Fibroblast of lung (primary cell): Measurements from ENCODE around the gene EMC7. TPM values are rescaled to one million over a fixed set of nuclear protein-coding genes. Genes with fewer than 3 reads are reported as not detected.
A peak's percentile ranks its signal among the peaks of the same experiment; 100 is the strongest.
"Not testable (repeated sequence)": the region's sequence is repeated elsewhere in the genome, so short reads cannot be mapped to it uniquely, and the experiment has no call there.

ENCODE experiments used
- DNase-seq, 2 donors: peaks; one replicate each; pipeline versions ENCODE4 v3.0.0 to v3.0.0-alpha.2; 2010; ENCODE audit warnings: low read depth in 2 of 2
- H2AFZ ChIP-seq: 2 replicates; pipeline ENCODE4 v1.5.1; 2012; ENCODE audit warnings: low read length, control low read depth, inconsistent platforms
- H3K27ac ChIP-seq: 2 replicates; pipeline ENCODE4 v1.5.1; 2011; ENCODE audit warnings: low read length, control low read depth; ENCODE audit not compliant: insufficient read depth
- H3K27me3 ChIP-seq: 2 replicates; pipeline ENCODE4 v1.5.1; 2011; ENCODE audit warnings: mild to moderate bottlenecking, low read length; ENCODE audit not compliant: control insufficient read depth, insufficient read depth
- H3K36me3 ChIP-seq: 2 replicates; pipeline ENCODE4 v1.5.1; 2011; ENCODE audit warnings: low read length; ENCODE audit not compliant: control insufficient read depth, insufficient read depth
- H3K4me1 ChIP-seq: 2 replicates; pipeline ENCODE4 v1.5.1; 2011; ENCODE audit warnings: low read length; ENCODE audit not compliant: control insufficient read depth, insufficient read depth; ENCODE audit errors: extremely low read depth
- H3K4me2 ChIP-seq: 2 replicates; pipeline ENCODE4 v1.5.1; 2011; ENCODE audit warnings: low read length, control low read depth; ENCODE audit not compliant: insufficient read depth; ENCODE audit errors: extremely low read depth
- H3K4me3 ChIP-seq, 4 experiments: fragments of 200-600 bp in 1 of 4; sonication (generic) in 1 of 4; replicated peaks in 1 of 4; 2 replicates each; pipeline ENCODE4 v1.5.1; 2011 to 2016; ENCODE audit warnings: low read length in 4 of 4, low read depth in 3 of 4, mild to moderate bottlenecking in 3 of 4, control low read depth in 2 of 4, inconsistent platforms in 1 of 4, mixed read lengths in 1 of 4; ENCODE audit not compliant: insufficient read depth in 1 of 4; ENCODE audit errors: control extremely low read depth in 1 of 4
- H3K79me2 ChIP-seq: 2 replicates; pipeline ENCODE4 v1.5.1; 2012; ENCODE audit warnings: mild to moderate bottlenecking, low read length, inconsistent platforms; ENCODE audit not compliant: control insufficient read depth, insufficient read depth
- H3K9ac ChIP-seq: 2 replicates; pipeline ENCODE4 v1.5.1; 2011; ENCODE audit warnings: mild to moderate bottlenecking, low read length, control low read depth; ENCODE audit not compliant: insufficient read depth
- H3K9me3 ChIP-seq: 2 replicates; pipeline ENCODE4 v1.5.1; 2012; ENCODE audit warnings: low read depth, low read length; ENCODE audit not compliant: control insufficient read depth, insufficient read depth
- H4K20me1 ChIP-seq: 2 replicates; pipeline ENCODE4 v1.5.1; 2011; ENCODE audit warnings: low read length; ENCODE audit not compliant: control insufficient read depth, insufficient read depth; ENCODE audit errors: extremely low read depth
- EZH2 ChIP-seq: IDR thresholded peaks from 2 replicates; pipeline ENCODE4 v1.5.1; 2012; ENCODE audit warnings: low read length, control low read depth, mild to moderate bottlenecking; ENCODE audit errors: missing control alignments
- polyA plus RNA-seq, 2 donors: library from polyadenylated mRNA; depleted of rRNA in 1 of 2; stranded (reverse) in 1 of 2; unstranded in 1 of 2; fragments of >200 nt; gene quantifications; 2 replicates each; pipeline ENCODE4 v1.2.1, GENCODE V29; 2011 to 2012; ENCODE audit warnings: missing spikeins in 1 of 2
- total RNA-seq: library from RNA; depleted of rRNA; stranded (reverse); fragments of >200 nt; gene quantifications from 2 replicates; pipeline ENCODE4 v1.2.1, GENCODE V29; 2014
- TF ChIP-seq, protein P1 (sequence below), 2 donors: IDR thresholded peaks in 1 of 2; conservative IDR thresholded peaks in 1 of 2; 1 replicate in 1 of 2; 2 replicates in 1 of 2; pipeline ENCODE4 v1.5.1; 2011 to 2012; ENCODE audit warnings: low read length in 2 of 2, control low read depth in 1 of 2, inconsistent platforms in 1 of 2, low read depth in 1 of 2, mild to moderate bottlenecking in 1 of 2

Gene EMC7
- total and polyA plus RNA-seq, 2 donors (not counting 1 experiment from before 2014, with no cell fraction given), result 47.7 to 108 TPM

DNA sequence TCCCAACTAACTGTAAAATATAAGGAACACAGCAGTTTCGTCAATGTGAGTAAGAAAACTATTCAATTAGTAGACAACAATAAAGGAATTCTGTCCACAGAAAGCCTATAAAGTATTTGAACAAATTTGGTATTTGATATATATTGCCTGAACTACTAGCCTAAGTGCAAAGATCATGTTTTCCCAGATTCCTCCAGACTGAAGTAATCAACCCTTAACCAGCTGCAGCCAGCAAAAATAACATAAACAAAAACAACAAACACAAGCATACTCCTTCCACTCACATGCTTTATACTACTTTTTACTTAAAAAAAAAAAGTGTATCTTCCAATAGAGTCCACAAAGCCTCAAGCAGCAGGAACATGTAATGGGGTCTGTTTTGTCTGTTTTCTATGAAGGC lies 24.3 kb upstream of the EMC7 start:
- Histone ChIP-seq H2AFZ (no peak overlapping the region), H3K79me2 (no peaks in the 10 kb centered on the region), H3K4me1 (no peaks in the 10 kb centered on the region), H3K27me3 (no peaks in the 10 kb centered on the region), H3K27ac (no peak overlapping the region), H3K4me3 (no peak overlapping the region), H4K20me1 (no peaks in the 10 kb centered on the region), H3K36me3 (no peaks in the 10 kb centered on the region), H3K9me3 (no peaks in the 10 kb centered on the region), H3K4me2 (no peak overlapping the region), H3K9ac (no peak overlapping the region)
- no peak for DNase-seq
- TF ChIP-seq, protein P1, sequence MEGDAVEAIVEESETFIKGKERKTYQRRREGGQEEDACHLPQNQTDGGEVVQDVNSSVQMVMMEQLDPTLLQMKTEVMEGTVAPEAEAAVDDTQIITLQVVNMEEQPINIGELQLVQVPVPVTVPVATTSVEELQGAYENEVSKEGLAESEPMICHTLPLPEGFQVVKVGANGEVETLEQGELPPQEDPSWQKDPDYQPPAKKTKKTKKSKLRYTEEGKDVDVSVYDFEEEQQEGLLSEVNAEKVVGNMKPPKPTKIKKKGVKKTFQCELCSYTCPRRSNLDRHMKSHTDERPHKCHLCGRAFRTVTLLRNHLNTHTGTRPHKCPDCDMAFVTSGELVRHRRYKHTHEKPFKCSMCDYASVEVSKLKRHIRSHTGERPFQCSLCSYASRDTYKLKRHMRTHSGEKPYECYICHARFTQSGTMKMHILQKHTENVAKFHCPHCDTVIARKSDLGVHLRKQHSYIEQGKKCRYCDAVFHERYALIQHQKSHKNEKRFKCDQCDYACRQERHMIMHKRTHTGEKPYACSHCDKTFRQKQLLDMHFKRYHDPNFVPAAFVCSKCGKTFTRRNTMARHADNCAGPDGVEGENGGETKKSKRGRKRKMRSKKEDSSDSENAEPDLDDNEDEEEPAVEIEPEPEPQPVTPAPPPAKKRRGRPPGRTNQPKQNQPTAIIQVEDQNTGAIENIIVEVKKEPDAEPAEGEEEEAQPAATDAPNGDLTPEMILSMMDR (conservative IDR thresholded peaks at IDR 0.05 in 1 of 2, IDR thresholded peaks at IDR 0.05 in 1 of 2; ENCODE audit: low read depth in 1 of 2, low read length in 2 of 2), result no peak
- TF ChIP-seq EZH2, result no peak

DNA sequence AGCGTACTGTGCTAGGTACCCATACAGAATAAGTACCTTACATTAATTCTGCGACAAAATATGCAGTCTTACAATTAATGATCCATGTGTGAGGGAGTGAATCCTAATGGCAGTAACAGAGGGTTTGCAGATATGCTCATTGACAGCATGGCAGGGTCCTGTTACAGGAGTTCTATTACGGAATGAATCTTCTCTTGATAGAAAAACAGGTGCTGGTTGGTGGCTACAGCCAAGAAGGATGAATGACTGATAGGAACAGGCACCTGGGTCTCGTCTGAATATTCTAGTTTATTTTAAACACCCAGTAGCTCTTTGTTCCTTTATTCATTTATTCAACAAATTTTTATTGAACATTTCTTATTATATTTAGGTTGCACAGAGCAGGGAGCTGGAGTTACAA lies 23.0 kb upstream of the EMC7 start:
- H2AFZ ChIP-seq, result no peak overlapping the region
- H3K4me1 ChIP-seq, result no peaks in the 10 kb centered on the region
- H3K4me2 ChIP-seq, result no peak overlapping the region
- no peak for DNase-seq
- no peak overlapping the region for H3K9ac ChIP-seq
- TF ChIP-seq, protein P1 (conservative IDR thresholded peaks at IDR 0.05 in 1 of 2, IDR thresholded peaks at IDR 0.05 in 1 of 2; ENCODE audit: low read depth in 1 of 2, low read length in 2 of 2), result no peak
- TF ChIP-seq EZH2, result no peak
- H3K4me3 ChIP-seq, result no peak overlapping the region
- H3K9me3 ChIP-seq, result no peaks in the 10 kb centered on the region
- H3K27me3 ChIP-seq, result no peaks in the 10 kb centered on the region
- no peak overlapping the region for H3K27ac ChIP-seq
- H3K36me3 ChIP-seq, result no peaks in the 10 kb centered on the region
- no peaks in the 10 kb centered on the region for H4K20me1 ChIP-seq
- H3K79me2 ChIP-seq, result no peaks in the 10 kb centered on the region

DNA sequence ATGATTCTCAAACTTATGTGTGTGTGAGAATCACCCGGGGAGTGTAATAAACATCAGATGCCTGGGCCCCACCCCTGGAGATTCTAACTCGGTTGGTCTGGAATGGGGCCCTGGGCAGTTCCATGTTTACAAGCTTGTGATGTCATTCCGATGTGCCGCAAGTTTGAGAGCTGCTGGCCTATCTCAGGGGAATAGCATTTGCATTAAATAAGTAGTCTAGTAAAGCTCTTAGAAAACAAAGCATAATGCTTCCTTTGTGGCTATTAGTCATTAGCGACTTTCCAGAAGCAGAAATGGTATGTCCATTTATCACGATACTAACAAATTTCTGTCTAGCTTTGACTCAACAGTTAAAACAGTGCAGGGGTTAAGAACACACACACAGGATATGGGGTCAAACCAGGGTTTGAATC lies 21.1 kb upstream of the EMC7 start:
- Histone ChIP-seq H3K4me1 (no peaks in the 10 kb centered on the region), H3K4me2 (peak overlapping the region; percentile 38), H2AFZ (no peak overlapping the region), H3K4me3 (no peak overlapping the region), H3K79me2 (no peaks in the 10 kb centered on the region), H3K27me3 (no peaks in the 10 kb centered on the region), H3K36me3 (no peaks in the 10 kb centered on the region), H3K9ac (no peak overlapping the region), H4K20me1 (no peaks in the 10 kb centered on the region), H3K27ac (peak overlapping the region; percentile 31), H3K9me3 (no peaks in the 10 kb centered on the region)
- TF ChIP-seq, protein P1 (conservative IDR thresholded peaks at IDR 0.05 in 1 of 2, IDR thresholded peaks at IDR 0.05 in 1 of 2; ENCODE audit: low read depth in 1 of 2, low read length in 2 of 2), result no peak
- TF ChIP-seq EZH2, result no peak
- DNase-seq, result peak; percentile 87 to 98

DNA sequence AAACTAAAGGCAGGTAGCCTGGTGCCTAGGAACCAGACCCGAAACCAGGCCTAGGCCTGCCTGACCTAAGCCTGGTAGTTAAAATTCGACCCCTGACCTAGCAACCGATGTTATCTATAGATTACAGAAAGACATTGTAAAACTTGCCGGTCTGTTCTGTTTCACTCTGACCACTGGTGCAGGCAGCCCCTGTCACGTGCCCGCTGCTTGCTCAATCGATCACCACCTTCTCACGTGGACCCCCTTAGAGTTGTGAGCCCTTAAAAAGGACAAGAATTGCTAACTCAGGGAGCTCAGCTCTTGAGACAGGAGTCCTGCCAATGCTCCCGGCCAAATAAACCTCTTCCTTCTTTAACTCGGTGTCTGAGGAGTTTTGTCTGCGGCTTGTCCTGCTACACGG lies 20.1 kb upstream of the EMC7 start:
- H2AFZ ChIP-seq, H3K36me3 ChIP-seq, H3K79me2 ChIP-seq, H3K27me3 ChIP-seq, H3K9me3 ChIP-seq, H3K4me1 ChIP-seq, H4K20me1 ChIP-seq, DNase-seq, H3K27ac ChIP-seq, H3K4me2 ChIP-seq, H3K9ac ChIP-seq, H3K4me3 ChIP-seq: not testable (repeated sequence)

DNA sequence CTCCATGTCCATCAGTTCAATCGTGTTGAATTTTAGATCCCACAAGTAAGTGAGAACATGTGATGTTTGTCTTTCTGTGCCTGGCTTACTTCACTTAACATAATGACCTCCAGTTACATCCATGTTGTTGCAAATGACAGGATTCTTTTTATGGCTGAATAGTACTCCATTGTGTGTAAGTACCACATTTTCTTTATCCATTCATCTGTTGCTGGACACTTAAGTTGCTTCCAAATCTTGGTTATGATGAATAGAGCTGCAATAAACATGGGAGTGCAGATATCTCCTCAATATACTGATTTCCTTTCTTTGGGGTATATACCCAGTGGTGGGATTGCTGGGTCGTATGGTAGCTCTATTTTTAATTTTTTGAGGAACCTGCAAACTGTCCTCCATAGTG lies 18.8 kb upstream of the EMC7 start:
- H4K20me1 ChIP-seq, H3K36me3 ChIP-seq, H3K4me1 ChIP-seq, H3K27ac ChIP-seq, DNase-seq, H3K9me3 ChIP-seq, H3K4me3 ChIP-seq, H3K27me3 ChIP-seq, H3K4me2 ChIP-seq, H2AFZ ChIP-seq, H3K79me2 ChIP-seq, H3K9ac ChIP-seq: not testable (repeated sequence)
